Nucleus accumbens (tissue), 56 donors: ENCODE results near the gene RALGAPA1.

ENCODE experiments used
- DNase-seq, 56 donors: peaks; one replicate each; lab custom pipeline; 2025; lab: John Stamatoyannopoulos, UW

The RALGAPA1 gene

DNA sequence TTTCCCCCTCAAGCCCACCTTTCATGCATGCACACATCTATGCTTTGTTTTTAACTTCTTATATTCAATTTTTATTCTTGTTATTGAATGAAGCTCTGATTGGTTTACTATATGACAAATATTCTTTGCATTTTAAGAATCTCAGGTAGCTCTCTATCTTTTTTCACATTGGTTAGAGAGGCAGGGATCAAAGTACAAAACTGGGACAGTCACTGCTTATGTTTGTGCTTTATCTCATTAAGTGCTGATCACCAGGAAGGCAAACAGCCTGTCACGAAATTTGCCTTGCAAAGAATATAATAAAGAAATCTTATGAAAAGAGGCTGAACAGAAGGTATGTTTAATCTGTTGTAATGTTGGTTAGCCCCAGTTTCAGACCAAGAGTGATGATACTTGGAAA, 304.8 kb downstream of the RALGAPA1 start:
- no peak for DNase-seq

DNA sequence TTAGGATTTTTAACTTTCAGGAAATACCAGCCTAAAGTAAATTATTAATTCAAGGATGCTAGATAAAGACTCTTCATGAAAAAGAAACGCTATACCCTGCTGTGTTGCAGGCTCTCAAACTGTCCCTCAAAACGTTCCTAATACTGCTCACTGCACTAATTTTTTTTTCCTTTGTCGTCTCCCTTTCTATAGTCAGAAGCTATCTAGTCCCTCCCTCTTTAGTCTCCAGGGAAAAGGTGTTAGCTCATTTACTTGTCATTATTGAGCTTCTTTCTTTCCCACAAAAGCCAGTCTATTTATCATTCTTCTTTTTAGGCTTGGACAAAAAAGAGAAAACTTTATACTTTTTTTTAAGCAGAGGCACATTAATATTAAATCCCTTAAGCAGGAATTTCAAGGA, 305.4 kb downstream of the RALGAPA1 start:
- no peak for DNase-seq

DNA sequence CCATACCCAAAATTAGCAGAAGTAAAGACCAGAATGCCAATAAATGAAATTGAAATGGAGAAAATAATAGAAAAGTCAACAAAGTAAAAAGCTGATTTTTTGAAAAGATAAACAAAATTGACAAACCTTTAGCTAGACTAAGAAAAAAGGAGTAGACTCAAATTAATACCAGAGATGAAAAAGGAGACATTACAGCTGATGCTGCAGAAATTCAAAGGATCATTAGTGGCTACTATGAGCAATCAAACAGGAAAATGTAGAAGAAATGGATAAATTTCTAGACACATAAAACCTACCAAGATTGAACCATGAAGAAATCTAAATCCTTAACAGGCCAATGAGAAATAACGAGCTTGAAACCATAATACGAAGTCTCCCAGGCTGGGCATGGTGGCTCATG, 309.9 kb downstream of the RALGAPA1 start:
- DNase-seq: no peak

DNA sequence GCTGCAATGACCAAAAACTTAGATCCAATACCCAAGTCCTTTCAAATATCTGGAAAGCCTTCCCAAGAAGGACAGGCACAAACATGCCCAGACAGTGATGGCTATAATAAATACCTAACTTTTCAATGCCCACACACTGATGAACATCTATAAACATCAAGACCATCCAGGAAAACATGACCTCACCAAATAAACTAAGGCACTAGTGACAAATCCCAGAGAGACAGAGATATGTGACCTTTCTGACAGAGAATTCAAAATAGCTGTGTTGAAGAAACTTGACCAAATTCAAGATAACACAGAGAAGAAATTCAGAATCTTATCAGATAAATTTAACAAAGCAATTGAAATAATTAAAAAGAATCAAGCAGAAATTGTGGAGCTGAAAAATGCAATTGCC, 313.8 kb downstream of the RALGAPA1 start:
- DNase-seq: no peak

DNA sequence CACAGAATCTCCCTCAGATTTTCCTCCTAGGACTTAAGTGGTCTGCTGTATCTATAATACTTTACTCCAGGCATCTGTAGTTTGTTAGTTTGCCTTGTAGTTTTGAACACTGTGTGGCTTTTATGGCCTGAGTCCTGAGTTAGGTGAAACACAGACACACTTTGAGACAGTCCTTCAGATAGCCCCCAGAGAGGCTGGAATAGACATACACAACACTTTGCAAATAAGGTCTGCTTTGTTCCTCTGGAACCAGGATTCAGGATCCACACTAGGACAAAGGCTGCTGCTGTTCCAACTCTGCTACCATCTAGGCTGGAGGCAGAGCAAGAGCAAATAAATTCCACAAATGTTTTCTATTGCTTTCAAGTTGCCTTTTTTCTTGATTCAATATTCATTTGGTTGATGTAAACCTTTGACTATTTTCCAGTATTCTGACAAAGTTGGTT, 316.5 kb downstream of the RALGAPA1 start:
- DNase-seq: no peak
